DMS 273 treated with DMSO at 0.1 percent for 48 hours (cell line): ENCODE measurements around the gene SPPL3.

Experiments used
- DNase-seq: peaks from one replicate; lab custom pipeline; 2025; lab: John Stamatoyannopoulos, UW

SPPL3 gene

DNA sequence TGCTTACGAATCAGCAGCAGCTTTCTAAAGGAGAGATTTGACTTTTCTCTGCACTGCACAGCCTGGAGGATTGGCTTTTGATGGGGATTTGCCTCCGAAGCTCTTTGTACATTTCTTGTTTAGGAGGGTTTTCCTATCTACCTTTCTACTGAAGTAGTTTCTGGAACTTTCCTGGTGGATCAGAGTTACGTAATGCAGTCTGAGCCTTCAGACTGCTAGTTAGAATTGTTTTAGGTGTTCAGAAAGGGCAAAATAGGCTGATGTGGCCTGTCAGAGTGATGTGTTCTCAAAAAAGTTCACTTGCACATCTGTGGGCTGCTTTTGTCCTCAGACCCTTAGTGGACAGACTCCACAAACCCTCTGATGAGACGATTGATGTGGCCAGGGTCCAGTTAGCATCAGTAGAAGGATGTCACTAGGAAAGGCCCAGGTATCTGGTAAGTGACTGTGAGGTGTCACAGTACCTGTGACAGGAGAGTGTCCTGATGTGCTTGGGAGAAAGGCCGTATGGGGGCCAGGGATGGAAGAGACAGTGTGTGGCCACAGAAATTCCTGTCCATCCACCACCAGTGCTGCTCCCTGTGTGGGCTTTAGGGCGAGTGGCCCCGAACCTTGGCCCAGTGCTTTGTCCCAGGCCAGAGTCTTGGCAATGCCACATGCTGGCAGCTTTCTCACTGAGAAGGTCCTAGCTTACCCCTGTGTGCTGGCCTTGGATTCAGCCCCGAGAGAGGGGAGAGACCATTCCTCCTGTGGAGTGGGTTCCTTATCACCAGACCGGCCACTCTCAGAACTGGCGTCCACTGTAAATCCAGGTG lies 183.0 kb downstream of the SPPL3 start:
- DNase-seq, result no peak

DNA sequence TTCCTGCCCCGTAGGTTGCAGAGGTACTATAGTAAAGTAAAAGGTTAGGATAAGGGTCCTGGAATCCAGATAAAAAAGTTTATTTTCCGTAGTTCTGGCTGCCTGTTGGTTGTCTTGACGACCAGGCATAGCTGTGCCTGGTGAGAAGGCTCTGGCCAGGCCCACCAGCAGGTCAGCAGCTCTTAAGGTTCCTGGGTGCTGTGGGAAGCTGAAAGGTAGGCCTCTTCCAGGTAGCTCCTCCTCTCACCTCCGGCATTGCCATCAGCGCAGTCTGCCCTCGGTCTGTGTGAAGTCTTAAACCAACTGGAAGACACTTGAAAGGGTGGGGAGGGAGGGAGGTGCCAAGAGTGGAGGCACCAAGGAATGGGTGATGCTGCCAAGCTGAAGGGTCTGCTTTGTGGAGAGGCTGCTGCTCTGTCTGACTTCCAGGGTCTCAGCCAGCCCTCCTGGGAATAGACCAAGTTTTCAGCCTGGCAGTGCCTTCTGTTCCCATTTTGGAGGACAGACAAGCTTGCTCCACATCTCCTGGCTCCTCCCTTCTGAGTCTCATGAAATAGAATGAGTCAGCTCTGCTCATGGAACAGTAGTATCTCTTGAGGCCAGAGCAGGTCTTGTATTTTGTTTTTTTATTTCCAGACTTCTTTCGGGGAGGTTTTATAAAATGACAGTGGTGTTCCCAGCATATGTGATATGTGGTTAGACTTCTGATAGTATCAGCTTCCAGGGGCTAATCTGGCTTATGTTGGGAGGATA lies 183.7 kb downstream of the SPPL3 start:
- DNase-seq, result no peak

DNA sequence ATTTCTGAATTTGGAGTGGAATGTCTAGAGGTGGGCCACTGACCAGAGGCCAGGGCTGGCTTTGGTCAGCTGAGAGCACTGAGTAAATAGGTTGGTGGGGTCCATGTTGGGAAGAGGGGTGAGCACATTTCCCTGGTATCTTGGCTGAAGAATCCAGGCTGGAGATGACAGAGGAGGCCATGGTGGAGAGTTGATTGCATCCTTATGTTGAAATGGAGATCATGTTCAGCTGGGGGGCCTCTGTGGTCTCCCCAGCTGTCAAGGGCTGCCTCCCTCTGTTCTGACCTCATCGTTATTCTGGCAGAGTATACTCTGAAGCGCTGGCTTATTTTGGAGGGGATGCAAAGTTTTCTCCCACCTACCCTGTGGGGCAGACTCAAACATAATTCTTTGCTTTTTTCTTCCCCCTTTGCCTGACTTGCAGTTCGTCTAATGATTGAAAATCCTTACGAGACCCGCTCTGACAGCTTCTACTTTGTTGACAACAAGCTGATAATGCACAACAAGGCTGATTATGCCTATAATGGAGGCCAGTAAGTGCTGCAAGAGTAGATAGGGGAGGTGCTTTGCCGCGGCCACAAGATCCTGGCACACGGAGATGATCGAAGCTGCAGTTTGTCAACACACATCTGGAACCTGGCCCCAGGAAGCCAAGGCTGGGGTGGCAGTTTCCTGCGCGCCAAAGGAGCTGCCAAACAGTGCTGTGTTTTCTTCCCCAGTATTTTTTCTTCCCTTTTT lies 184.5 kb downstream of the SPPL3 start:
- no peak for DNase-seq

DNA sequence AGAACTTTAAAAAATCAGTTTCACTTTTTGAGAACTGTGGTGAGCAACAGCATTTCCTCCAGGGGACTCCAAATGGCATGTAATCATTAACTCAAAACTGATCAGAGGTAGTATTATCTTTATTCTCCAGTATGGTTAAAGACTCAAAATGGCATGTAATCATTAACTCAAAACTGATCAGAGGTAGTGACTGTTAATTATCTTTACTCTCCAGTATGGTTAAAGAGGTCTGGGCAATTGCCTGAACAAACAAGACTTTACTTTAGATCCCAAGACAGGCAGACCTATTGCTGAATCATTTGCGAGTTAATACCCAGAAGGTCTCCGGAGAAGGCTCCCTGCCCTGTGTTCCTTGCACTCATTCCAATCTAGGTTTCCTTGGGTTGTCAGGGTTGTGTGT lies 185.1 kb downstream of the SPPL3 start:
- no peak for DNase-seq

DNA sequence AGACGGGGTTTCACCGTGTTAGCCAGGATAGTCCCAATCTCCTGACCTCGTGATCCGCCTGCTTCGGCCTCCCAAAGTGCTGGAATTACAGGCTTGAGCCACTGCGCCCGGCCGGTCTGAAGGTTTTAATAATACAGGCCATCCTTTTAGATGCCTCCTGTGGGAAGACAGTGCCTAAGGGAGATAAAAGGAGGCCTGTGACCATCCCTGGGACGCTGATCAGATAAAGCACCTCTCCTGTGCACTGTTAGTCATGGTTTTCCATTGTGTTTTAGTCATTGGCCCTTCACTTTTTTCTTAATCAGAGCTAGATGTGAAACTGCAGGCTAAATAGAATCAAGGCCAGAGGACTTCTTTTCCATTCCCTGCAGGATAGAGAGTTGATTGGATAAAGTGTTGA lies 186.1 kb downstream of the SPPL3 start:
- no peak for DNase-seq

DNA sequence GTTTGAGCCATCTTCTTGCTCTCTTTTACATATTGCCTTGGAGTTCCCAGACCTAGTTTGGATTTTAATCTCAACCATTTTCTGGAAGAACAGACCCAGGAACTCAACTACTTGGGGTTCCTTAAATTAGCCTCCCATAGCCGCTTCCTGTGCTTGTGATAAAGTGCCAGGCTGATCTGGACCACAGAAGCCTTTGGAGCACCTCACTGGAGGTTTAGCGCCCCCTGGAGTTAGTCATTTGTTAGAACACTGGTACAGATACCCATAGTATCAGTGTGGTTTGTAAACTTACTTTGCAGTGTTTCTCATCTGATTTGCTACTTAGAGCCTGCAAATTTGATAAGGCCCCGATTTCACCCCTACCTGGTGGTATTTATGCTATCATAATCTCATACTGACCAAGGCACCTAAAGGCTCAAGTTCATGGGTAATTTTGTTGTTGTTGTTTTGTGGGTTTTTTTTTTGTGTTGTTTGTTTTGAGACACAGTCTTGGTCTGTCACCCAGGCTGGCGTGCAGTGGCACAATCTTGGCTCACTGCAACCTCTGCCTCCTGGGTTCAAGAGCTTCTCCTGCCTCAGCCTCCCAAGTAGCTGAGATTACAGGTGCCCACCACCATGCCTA lies 190.2 kb downstream of the SPPL3 start:
- DNase-seq, result no peak

DNA sequence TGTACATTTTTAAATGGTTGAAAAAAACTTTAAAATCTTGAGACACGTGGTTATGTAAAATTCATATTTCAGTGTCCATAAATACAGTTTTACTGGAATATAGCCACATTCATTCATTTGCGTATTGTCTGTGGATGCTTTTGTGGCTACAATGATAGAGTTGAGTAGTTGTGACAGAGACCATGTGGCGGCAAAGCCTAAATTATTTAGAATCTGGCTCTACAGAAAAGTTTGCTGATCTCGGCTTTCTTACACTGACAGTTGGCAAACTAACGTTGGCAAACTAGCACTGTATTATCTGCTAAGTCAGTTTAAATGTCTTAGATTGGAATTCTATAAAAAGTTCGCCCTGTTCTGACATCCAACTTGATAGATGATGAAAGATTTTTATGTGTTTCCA lies 191.5 kb downstream of the SPPL3 start:
- DNase-seq, result no peak
